Measurements from ENCODE around the gene ZNF700.
"Not testable (repeated sequence)": the region's sequence is repeated elsewhere in the genome, so short reads cannot be mapped to it uniquely, and the experiment has no call there.

The ZNF700 gene

GRCh38 chr19:11941361-11941887 is 16.5 kb downstream of the ZNF700 start:
- not testable (repeated sequence) for DNase-seq (ENCODE audit: low read depth)

- DNase-seq (ENCODE audit: low read depth), result no peak
Observed at GRCh38 chr19:11942008-11942842, 17.3 kb downstream of the ZNF700 start.

GRCh38 chr19:11942843-11943108 is 17.9 kb downstream of the ZNF700 start:
- no peak for DNase-seq (ENCODE audit: low read depth)

- DNase-seq (ENCODE audit: low read depth), result no peak
Observed at GRCh38 chr19:11944656-11945055, 19.7 kb downstream of the ZNF700 start.

GRCh38 chr19:11948646-11949045 is 23.7 kb downstream of the ZNF700 start:
- no peak for DNase-seq (ENCODE audit: low read depth)

GRCh38 chr19:11949201-11949600 is 24.3 kb downstream of the ZNF700 start:
- no peak for DNase-seq (ENCODE audit: low read depth)

- not testable (repeated sequence) for DNase-seq (ENCODE audit: low read depth)
Observed at GRCh38 chr19:11949614-11950080, 24.7 kb downstream of the ZNF700 start.

- DNase-seq (ENCODE audit: low read depth), result no peak
Observed at GRCh38 chr19:11950312-11950711, 25.4 kb downstream of the ZNF700 start.

- DNase-seq (ENCODE audit: low read depth), result peak; percentile 50
Observed at GRCh38 chr19:11963566-11964355, 38.9 kb downstream of the ZNF700 start.

- DNase-seq (ENCODE audit: low read depth), result no peak
Observed at GRCh38 chr19:11964496-11964857, 39.6 kb downstream of the ZNF700 start.

- DNase-seq (ENCODE audit: low read depth), result peak; percentile 75
Observed at GRCh38 chr19:11964858-11965645, 40.1 kb downstream of the ZNF700 start, which contains the start of gene ZNF763. TSS of gene ZNF763 (plus strand) at chr19:11965040. CDS start at chr19:11965209, 169 bp downstream.

GRCh38 chr19:11970174-11970573 is 45.3 kb downstream of the ZNF700 start:
- no peak for DNase-seq (ENCODE audit: low read depth)

- no peak for DNase-seq (ENCODE audit: low read depth)
Observed at GRCh38 chr19:11971041-11971440, 46.1 kb downstream of the ZNF700 start.

- no peak for DNase-seq (ENCODE audit: low read depth)
Observed at GRCh38 chr19:11973019-11973810, 48.3 kb downstream of the ZNF700 start.

- no peak for DNase-seq (ENCODE audit: low read depth)
Observed at GRCh38 chr19:11978492-11979100, 53.7 kb downstream of the ZNF700 start.

GRCh38 chr19:11979527-11979926 is 54.6 kb downstream of the ZNF700 start:
- no peak for DNase-seq (ENCODE audit: low read depth)

- no peak for DNase-seq (ENCODE audit: low read depth)
Observed at GRCh38 chr19:11982526-11982925, 57.6 kb downstream of the ZNF700 start.

- DNase-seq (ENCODE audit: low read depth), result no peak
Observed at GRCh38 chr19:11984986-11985385, 60.1 kb downstream of the ZNF700 start.

- DNase-seq (ENCODE audit: low read depth), result no peak
Observed at GRCh38 chr19:11986754-11987153, 61.8 kb downstream of the ZNF700 start.

GRCh38 chr19:11987405-11988281 is 62.7 kb downstream of the ZNF700 start:
- DNase-seq (ENCODE audit: low read depth), result peak; percentile 87
